GM12878 (cell line): ENCODE results near the gene GLB1L.

ENCODE experiments used
- DPF2 ChIP-seq: fragments of 450-650 bp; IDR thresholded peaks from 2 replicates; pipeline ENCODE4 v1.6.1; 2017; ENCODE audit warnings: mild to moderate bottlenecking
- EZH2 ChIP-seq: IDR thresholded peaks from 2 replicates; pipeline ENCODE4 v1.6.1; 2012; ENCODE audit warnings: low read depth, mild to moderate bottlenecking, control low read depth, inconsistent platforms, low read length, borderline replicate concordance; ENCODE audit not compliant: control insufficient read depth
- FOXM1 ChIP-seq: IDR thresholded peaks from 2 replicates; pipeline ENCODE4 v1.6.1; 2012; ENCODE audit warnings: low read depth, mild to moderate bottlenecking, inconsistent platforms, low read length, moderate library complexity
- NRF1 ChIP-seq: conservative IDR thresholded peaks from 2 replicates; pipeline ENCODE4 v1.6.1; 2011; ENCODE audit warnings: mild to moderate bottlenecking, low read depth, low read length, improper control_type of control experiment
- POLR2A ChIP-seq: IDR thresholded peaks from 2 replicates; pipeline ENCODE4 v1.6.1; 2011; ENCODE audit warnings: low read depth, mild to moderate bottlenecking, low read length
- POLR2AphosphoS5 ChIP-seq: IDR thresholded peaks from 2 replicates; pipeline ENCODE4 v1.6.1; 2011; ENCODE audit warnings: mild to moderate bottlenecking, low read length, inconsistent platforms
- RELB ChIP-seq: fragments of 450-650 bp; IDR thresholded peaks from 2 replicates; pipeline ENCODE4 v1.6.1; 2017; ENCODE audit warnings: low read depth, mild to moderate bottlenecking, moderate library complexity
- SMAD1 ChIP-seq: fragments of 450-650 bp; IDR thresholded peaks from 2 replicates; pipeline ENCODE4 v1.6.1; 2018; ENCODE audit warnings: mild to moderate bottlenecking, low read depth; ENCODE audit not compliant: partially characterized antibody
- SRF ChIP-seq, 2 experiments: IDR thresholded peaks; 2 replicates each; pipeline ENCODE4 v1.6.1; 2011; ENCODE audit warnings: low read depth in 2 of 2, low read length in 2 of 2, mild to moderate bottlenecking in 1 of 2, moderate library complexity in 1 of 2
- SUZ12 ChIP-seq: fragments of 200-600 bp; sonication (generic); IDR thresholded peaks from one replicate; pipeline ENCODE4 v1.6.1; 2018; ENCODE audit warnings: antibody characterized with exemption, mild to moderate bottlenecking; ENCODE audit not compliant: unreplicated experiment
- TCF7 ChIP-seq: IDR thresholded peaks from 2 replicates; pipeline ENCODE4 v1.6.1; 2014; ENCODE audit warnings: antibody characterized with exemption, borderline replicate concordance
- TF ChIP-seq, protein P1 (sequence below): IDR thresholded peaks from 2 replicates; pipeline ENCODE4 v1.6.1; 2011; ENCODE audit warnings: low read depth, low read length, improper control_type of control experiment, borderline replicate concordance
- TF ChIP-seq, protein P2 (sequence below), 3 experiments: IDR thresholded peaks in 2 of 3; conservative IDR thresholded peaks in 1 of 3; 2 replicates each; pipeline ENCODE4 v1.5.1; 2011; ENCODE audit warnings: low read depth in 3 of 3, low read length in 3 of 3, mild to moderate bottlenecking in 3 of 3, control low read depth in 2 of 3, moderate library complexity in 2 of 3, inconsistent platforms in 1 of 3, mixed read lengths in 1 of 3; ENCODE audit not compliant: control insufficient read depth in 2 of 3, insufficient read depth in 1 of 3; ENCODE audit errors: extremely low read depth in 1 of 3

GRCh38 chr2:219247678-219248642 lies 2.7 kb upstream of the GLB1L start:
- TF ChIP-seq DPF2 (no peak), TCF7 (no peak), NRF1 (no peak), RELB (no peak), FOXM1 (no peak), POLR2A (no peak; the same call in 1 of the 2 replicates), SMAD1 (no peak), POLR2AphosphoS5 (no peak; the same call in 1 of the 2 replicates), SRF (IDR thresholded peaks at IDR 0.05; ENCODE audit: low read depth in 2 of 2, low read length in 2 of 2) (no peak), SUZ12 (no peak), EZH2 (no peak)
- TF ChIP-seq, protein P1, sequence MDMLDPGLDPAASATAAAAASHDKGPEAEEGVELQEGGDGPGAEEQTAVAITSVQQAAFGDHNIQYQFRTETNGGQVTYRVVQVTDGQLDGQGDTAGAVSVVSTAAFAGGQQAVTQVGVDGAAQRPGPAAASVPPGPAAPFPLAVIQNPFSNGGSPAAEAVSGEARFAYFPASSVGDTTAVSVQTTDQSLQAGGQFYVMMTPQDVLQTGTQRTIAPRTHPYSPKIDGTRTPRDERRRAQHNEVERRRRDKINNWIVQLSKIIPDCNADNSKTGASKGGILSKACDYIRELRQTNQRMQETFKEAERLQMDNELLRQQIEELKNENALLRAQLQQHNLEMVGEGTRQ = no peak
- TF ChIP-seq, protein P2, sequence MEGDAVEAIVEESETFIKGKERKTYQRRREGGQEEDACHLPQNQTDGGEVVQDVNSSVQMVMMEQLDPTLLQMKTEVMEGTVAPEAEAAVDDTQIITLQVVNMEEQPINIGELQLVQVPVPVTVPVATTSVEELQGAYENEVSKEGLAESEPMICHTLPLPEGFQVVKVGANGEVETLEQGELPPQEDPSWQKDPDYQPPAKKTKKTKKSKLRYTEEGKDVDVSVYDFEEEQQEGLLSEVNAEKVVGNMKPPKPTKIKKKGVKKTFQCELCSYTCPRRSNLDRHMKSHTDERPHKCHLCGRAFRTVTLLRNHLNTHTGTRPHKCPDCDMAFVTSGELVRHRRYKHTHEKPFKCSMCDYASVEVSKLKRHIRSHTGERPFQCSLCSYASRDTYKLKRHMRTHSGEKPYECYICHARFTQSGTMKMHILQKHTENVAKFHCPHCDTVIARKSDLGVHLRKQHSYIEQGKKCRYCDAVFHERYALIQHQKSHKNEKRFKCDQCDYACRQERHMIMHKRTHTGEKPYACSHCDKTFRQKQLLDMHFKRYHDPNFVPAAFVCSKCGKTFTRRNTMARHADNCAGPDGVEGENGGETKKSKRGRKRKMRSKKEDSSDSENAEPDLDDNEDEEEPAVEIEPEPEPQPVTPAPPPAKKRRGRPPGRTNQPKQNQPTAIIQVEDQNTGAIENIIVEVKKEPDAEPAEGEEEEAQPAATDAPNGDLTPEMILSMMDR (IDR thresholded peaks at IDR 0.05 in 2 of 3, conservative IDR thresholded peaks at IDR 0.05 in 1 of 3; ENCODE audit: control insufficient read depth in 2 of 3, extremely low read depth in 1 of 3, insufficient read depth in 1 of 3, low read depth in 3 of 3, low read length in 3 of 3) = no peak
